ENCODE data around the gene FUZ. TPM values are rescaled to one million over a fixed set of nuclear protein-coding genes. Genes with fewer than 3 reads are reported as not detected.

Gene FUZ
- total RNA-seq, 4 donors from 2014 or later, result 14.8 to 23.0 (median 20.1) TPM

- Histone ChIP-seq H3K4me1 (peaks cover 0 to 19% (median 0%) of the 10 kb centered on the region in 3 donors), H3K27ac (no peak overlapping the region), H3K27me3 (no peaks in the 10 kb centered on the region), H3K36me3 (peaks cover 0 to 35% of the 10 kb centered on the region in 2 donors), H3K9me3 (no peaks in the 10 kb centered on the region), H3K4me3 (no peak overlapping the region)
- 40 to 77% methylated on average over 1 to 6 of the region's 6 CpGs for WGBS, 2 donors (ENCODE audit: low coverage in 1 of 2)
- ATAC-seq, result no peak
- no peak for TF ChIP-seq POLR2A (IDR thresholded peaks at IDR 0.05)
- TF ChIP-seq CTCF (IDR thresholded peaks at IDR 0.05), result no peak
- no peak for TF ChIP-seq EP300 (IDR thresholded peaks at IDR 0.05)
- no peak for TF ChIP-seq POLR2AphosphoS5 (IDR thresholded peaks at IDR 0.05)
These were observed 36.7 kb downstream of the FUZ start for GRCh38 chr19:49776371-49776764.

GRCh38 chr19:49775742-49776370 is 37.2 kb downstream of the FUZ start:
- no peak for TF ChIP-seq CTCF (IDR thresholded peaks at IDR 0.05)
- Histone ChIP-seq H3K4me1 (peaks cover 0 to 21% (median 0%) of the 10 kb centered on the region in 3 donors), H3K27me3 (no peaks in the 10 kb centered on the region), H3K9me3 (no peaks in the 10 kb centered on the region), H3K36me3 (peaks cover 0 to 31% of the 10 kb centered on the region in 2 donors), H3K27ac (no peak overlapping the region), H3K4me3 (no peak overlapping the region)
- 86 to 91% methylated on average over 6 to 17 of the region's 20 CpGs for WGBS, 2 donors (ENCODE audit: low coverage in 1 of 2)
- ATAC-seq, result no peak

- 94 to 100% methylated on average over 2 to 8 of the region's 8 CpGs for whole genome bisulfite sequencing, 2 donors (ENCODE audit: low coverage in 1 of 2)
- Histone ChIP-seq H3K9me3 (no peaks in the 10 kb centered on the region), H3K4me1 (peaks cover 0 to 29% (median 0%) of the 10 kb centered on the region in 3 donors), H3K4me3 (no peak overlapping the region), H3K27ac (no peak overlapping the region), H3K27me3 (no peaks in the 10 kb centered on the region), H3K36me3 (peaks cover 0 to 28% of the 10 kb centered on the region in 2 donors)
- ATAC-seq, result no peak
- TF ChIP-seq POLR2AphosphoS5 (IDR thresholded peaks at IDR 0.05), result no peak
- no peak for TF ChIP-seq CTCF (IDR thresholded peaks at IDR 0.05)
- TF ChIP-seq POLR2A (IDR thresholded peaks at IDR 0.05), result no peak
- no peak for TF ChIP-seq EP300 (IDR thresholded peaks at IDR 0.05)
These were observed 38.1 kb downstream of the FUZ start for GRCh38 chr19:49774969-49775368.

GRCh38 chr19:49773663-49774350 is 39.3 kb downstream of the FUZ start:
- WGBS, 2 donors (ENCODE audit: low coverage in 1 of 2), result 81 to 88% methylated on average over 4 to 5 of the region's 8 CpGs

More at GRCh38 chr19:49773663-49774350, 39.3 kb downstream of the FUZ start:
- Histone ChIP-seq H3K4me3 (no peak overlapping the region), H3K27ac (no peak overlapping the region), H3K4me1 (peaks cover 0 to 40% (median 7%) of the 10 kb centered on the region in 3 donors), H3K27me3 (no peaks in the 10 kb centered on the region), H3K36me3 (peaks cover 0 to 28% of the 10 kb centered on the region in 2 donors), H3K9me3 (no peaks in the 10 kb centered on the region)
- ATAC-seq, result no peak
- TF ChIP-seq POLR2AphosphoS5 (IDR thresholded peaks at IDR 0.05), result no peak
- TF ChIP-seq EP300 (IDR thresholded peaks at IDR 0.05), result no peak
- TF ChIP-seq CTCF (IDR thresholded peaks at IDR 0.05), result no peak
- no peak for TF ChIP-seq POLR2A (IDR thresholded peaks at IDR 0.05)

Measured in gastroesophageal sphincter (tissue), 4 donors.